Calu3 (cell line): Measurements from ENCODE around the gene TNFRSF18. TPM values are rescaled to one million over a fixed set of nuclear protein-coding genes. Genes with fewer than 3 reads are reported as not detected.

ENCODE experiments used
- BruUV-seq: library from RNA; stranded (reverse); fragments of 400-500 nt; replicated peaks from 2 replicates; lab custom pipeline; 2021; lab: Mats Ljungman, UMichigan
- CTCF ChIA-PET: fragments of 300-600 bp; sonication (Branson Sonifier 250); formaldehyde crosslinking; loops from one replicate; lab custom pipeline; 2022; ENCODE audit warnings: antibody characterized with exemption; lab: Charles Lee
- DNase-seq: peaks from one replicate; pipeline ENCODE4 v3.0.0; 2022
- H3K27ac Mint-ChIP-seq: one replicate; pipeline ENCODE4 v1.8.0; 2022; ENCODE audit warnings: mixed read lengths; ENCODE audit not compliant: unreplicated experiment
- H3K27me3 Mint-ChIP-seq: one replicate; pipeline ENCODE4 v1.8.0; 2022; ENCODE audit warnings: mixed read lengths; ENCODE audit not compliant: unreplicated experiment
- H3K36me3 Mint-ChIP-seq: one replicate; pipeline ENCODE4 v1.8.0; 2022; ENCODE audit warnings: mild to moderate bottlenecking, moderate library complexity, mixed read lengths; ENCODE audit not compliant: insufficient read depth, unreplicated experiment
- H3K4me1 Mint-ChIP-seq: one replicate; pipeline ENCODE4 v1.8.0; 2022; ENCODE audit warnings: mild to moderate bottlenecking, low read depth, mixed read lengths; ENCODE audit not compliant: unreplicated experiment
- H3K4me3 Mint-ChIP-seq: one replicate; pipeline ENCODE4 v1.8.0; 2022; ENCODE audit warnings: mild to moderate bottlenecking, low read depth, moderate library complexity, mixed read lengths; ENCODE audit not compliant: unreplicated experiment
- H3K9me3 Mint-ChIP-seq: one replicate; pipeline ENCODE4 v1.8.0; 2022; ENCODE audit warnings: low read depth, mixed read lengths; ENCODE audit not compliant: unreplicated experiment
- intact Hi-C: fragments of 100-400 bp; cut with micrococcal nuclease; formaldehyde crosslinking; loops from one replicate; pipeline ENCODE4 v1.10.0; 2022; ENCODE audit not compliant: unreplicated experiment
- total RNA-seq: library from RNA; stranded (reverse); gene quantifications from 2 replicates; pipeline ENCODE4 v1.2.3, GENCODE V29; 2022
- TF ChIP-seq, protein P1 (sequence below): fragments of 200-600 bp; IDR thresholded peaks from one replicate; pipeline ENCODE4 v1.8.0; 2022; ENCODE audit warnings: antibody characterized with exemption; ENCODE audit not compliant: unreplicated experiment

TNFRSF18 gene
- total RNA-seq, 1 experiment from 2014 or later, result not detected

DNA sequence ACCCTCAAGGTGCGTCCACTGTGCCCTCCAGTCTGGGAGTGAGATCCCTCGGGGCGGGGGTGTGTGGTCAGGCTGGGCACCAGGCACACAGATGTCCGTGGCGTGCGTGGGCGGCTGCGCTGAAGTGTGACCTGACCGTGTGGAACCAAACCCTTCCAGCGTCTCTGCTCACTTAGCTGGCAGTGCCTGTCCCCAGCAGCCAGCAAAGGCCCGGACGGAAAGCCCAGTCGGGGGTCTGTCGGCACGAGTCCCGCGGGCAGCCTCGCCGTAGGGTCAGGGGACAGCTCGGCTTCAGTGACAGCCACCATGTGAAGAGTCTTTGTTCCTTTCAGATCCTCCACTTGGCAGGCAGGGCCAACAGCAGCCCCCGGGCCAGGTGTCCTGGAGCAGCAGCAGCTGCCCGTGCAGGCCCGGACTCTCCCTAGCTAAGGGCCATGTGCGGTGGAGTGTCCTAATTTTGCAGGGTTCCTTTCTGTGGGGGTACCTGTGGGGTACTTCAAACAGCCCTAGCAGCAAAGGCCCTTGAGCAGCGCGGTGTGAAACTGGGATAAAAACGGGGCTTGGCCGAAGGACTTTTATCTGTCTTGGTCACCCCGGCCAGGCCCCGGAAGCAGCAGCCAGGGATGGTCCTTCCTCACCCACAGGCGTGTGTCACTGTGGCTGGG is 21.2 kb downstream of the TNFRSF18 start:
- CTCF ChIA-PET, result no interaction called here
- TF ChIP-seq, protein P1, sequence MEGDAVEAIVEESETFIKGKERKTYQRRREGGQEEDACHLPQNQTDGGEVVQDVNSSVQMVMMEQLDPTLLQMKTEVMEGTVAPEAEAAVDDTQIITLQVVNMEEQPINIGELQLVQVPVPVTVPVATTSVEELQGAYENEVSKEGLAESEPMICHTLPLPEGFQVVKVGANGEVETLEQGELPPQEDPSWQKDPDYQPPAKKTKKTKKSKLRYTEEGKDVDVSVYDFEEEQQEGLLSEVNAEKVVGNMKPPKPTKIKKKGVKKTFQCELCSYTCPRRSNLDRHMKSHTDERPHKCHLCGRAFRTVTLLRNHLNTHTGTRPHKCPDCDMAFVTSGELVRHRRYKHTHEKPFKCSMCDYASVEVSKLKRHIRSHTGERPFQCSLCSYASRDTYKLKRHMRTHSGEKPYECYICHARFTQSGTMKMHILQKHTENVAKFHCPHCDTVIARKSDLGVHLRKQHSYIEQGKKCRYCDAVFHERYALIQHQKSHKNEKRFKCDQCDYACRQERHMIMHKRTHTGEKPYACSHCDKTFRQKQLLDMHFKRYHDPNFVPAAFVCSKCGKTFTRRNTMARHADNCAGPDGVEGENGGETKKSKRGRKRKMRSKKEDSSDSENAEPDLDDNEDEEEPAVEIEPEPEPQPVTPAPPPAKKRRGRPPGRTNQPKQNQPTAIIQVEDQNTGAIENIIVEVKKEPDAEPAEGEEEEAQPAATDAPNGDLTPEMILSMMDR, result no peak
- peaks cover 16% of the 10 kb centered on the region for H3K36me3 Mint-ChIP-seq
- H3K4me1 Mint-ChIP-seq, result no peaks in the 10 kb centered on the region
- H3K27ac Mint-ChIP-seq, result no peak overlapping the region
- H3K4me3 Mint-ChIP-seq, result no peak overlapping the region
- H3K27me3 Mint-ChIP-seq, result no peaks in the 10 kb centered on the region
- DNase-seq, result no peak
- H3K9me3 Mint-ChIP-seq, result no peaks in the 10 kb centered on the region
- BruUV-seq, result no TSS peak
- intact Hi-C loops, result no loop called here

DNA sequence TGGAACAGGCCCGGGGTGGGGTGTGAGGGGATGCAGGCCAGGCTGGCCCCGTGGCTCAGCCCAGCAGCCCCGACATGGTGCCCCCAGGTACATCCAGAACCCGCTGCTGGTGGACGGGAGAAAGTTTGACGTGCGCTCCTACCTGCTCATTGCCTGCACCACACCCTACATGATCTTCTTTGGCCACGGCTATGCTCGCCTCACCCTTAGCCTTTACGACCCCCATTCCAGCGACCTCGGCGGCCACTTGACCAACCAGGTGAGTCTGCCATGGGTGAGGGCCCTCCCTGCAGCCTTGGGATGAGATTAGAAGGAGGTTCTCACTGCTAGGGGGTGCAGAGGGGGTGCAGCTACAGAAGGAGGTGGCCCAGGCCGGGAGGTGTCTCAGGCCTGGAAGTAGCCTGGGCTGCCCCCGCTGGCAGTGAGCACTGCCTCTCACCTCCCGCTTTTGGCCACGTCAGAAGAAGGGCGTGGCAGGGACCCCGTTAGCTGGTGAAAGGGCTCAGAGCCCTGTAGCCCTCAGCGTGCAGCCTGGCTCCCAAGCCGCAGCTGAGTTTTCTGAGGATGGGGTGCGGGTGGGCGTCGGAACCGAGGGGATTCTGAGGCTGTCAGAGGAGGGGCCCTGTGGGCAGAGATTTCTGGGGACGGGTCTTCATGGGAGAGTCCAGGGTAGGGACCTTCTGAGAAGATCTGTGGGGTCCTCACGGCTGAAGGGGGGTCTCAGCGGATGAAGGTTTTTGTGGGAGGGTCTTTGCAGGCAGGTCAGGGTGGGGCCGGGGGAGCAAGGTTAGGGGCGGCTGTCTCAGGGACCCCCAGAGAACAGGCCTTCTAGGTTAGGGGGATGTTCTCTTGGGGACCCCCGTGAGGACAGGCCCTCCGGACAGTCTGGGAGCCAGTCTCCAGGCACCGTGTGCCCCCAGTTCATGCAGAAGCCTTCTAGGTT is 22.3 kb downstream of the TNFRSF18 start:
- BruUV-seq, result no TSS peak
- CTCF ChIA-PET, result no interaction called here
- Mint-ChIP-seq H3K4me1 (no peaks in the 10 kb centered on the region), H3K27ac (no peak overlapping the region), H3K36me3 (peaks cover 16% of the 10 kb centered on the region), H3K4me3 (no peak overlapping the region), H3K9me3 (no peaks in the 10 kb centered on the region), H3K27me3 (no peaks in the 10 kb centered on the region)
- TF ChIP-seq, protein P1, result no peak
- no peak for DNase-seq
- intact Hi-C loops, result no loop called here

DNA sequence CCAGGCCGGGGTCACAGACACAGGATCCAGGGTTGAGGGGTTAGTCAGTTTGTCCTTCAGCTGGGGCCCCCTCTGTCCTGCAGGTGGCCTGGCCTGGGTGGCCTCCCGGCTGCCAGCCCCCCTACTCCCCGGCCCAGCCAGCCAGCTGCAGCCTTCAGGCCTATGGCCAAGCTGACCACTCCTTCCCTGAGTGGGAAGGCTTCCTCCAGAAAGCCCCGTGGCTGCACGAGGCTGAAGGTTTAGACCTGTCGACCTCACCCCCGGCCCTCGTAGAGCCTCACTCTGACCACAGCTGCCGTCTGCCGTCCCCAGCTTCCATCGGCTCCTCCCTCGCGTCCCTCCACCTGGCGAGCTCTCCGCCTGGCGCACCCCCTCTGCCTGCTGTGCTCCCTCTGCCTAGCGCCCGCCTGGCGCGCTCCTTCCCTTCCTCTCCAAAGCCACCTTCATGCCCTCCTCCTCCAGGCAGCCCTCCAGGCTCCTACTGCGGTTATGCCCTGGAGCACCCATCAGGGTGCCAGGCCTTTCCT is 23.1 kb downstream of the TNFRSF18 start:
- Mint-ChIP-seq H3K4me3 (no peak overlapping the region), H3K9me3 (no peaks in the 10 kb centered on the region), H3K36me3 (peaks cover 16% of the 10 kb centered on the region), H3K27me3 (no peaks in the 10 kb centered on the region), H3K4me1 (no peaks in the 10 kb centered on the region), H3K27ac (no peak overlapping the region)
- DNase-seq, result no peak
- CTCF ChIA-PET, result no interaction called here
- intact Hi-C loops, result no loop called here
- TF ChIP-seq, protein P1, result no peak
- BruUV-seq, result no TSS peak

DNA sequence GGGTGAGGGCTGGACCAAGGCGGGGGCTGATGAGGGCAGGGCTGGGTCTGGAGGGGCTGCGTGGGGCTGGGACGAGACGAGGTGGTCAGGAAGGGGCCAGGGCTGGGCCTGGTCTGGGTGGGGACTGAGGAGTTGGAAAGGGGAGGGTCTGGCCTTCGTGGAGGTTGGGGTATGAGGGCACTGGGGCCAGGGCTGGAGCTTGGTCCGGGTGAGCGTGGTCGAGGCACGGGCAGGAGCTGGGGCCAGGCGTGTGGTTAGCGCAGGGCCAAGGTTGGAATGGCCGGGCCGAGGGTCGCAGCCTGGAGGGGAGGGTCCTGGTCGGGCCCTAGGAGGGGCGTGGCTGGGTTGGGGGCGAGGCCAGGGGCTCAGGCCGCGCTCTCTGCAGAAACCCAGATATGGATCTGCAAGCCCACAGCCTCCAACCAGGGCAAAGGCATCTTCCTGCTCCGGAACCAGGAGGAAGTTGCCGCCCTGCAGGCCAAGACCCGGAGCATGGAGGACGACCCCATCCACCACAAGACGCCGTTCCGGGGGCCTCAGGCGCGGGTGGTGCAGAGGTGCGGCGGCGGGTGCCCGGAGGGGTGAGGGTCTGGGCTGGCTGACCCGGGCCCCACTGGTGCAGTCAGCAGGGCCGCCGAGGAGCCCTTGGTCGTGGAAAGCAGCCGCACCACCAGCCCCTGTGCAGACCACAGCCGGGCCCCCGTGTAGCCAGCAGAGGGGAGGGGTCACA is 23.7 kb downstream of the TNFRSF18 start:
- intact Hi-C loops, result no loop called here
- Mint-ChIP-seq H3K36me3 (peaks cover 16% of the 10 kb centered on the region), H3K4me3 (no peak overlapping the region), H3K4me1 (no peaks in the 10 kb centered on the region), H3K27me3 (no peaks in the 10 kb centered on the region), H3K27ac (no peak overlapping the region), H3K9me3 (no peaks in the 10 kb centered on the region)
- DNase-seq, result no peak
- BruUV-seq, result no TSS peak
- CTCF ChIA-PET, result no interaction called here
- TF ChIP-seq, protein P1, result no peak
